ENCODE data around the gene TRPV3.
A peak's percentile ranks its signal among the peaks of the same experiment; 100 is the strongest.

Gene TRPV3

DNA sequence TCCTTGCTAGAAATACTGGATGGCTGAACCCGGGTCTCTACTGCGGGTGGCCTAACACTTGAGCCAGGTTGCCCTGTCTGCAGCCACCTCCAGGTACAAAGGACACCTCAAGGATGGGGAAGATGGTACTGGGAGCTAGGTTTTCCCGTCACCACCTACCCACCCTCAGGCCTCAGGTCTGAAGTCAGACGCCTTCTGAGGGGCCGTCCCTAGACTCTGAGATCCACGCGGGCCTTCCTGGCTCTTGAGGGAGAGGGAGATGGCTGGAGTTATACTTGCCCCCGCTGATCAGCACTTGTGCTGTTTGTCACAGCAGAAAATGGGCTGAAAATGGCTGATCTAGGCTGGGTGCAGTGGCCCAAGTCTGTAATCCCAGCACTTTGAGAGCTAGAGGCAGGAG, 10.6 kb downstream of the TRPV3 start:
- DNase-seq (ENCODE audit: low read depth in 2 of 2) = no peak

DNA sequence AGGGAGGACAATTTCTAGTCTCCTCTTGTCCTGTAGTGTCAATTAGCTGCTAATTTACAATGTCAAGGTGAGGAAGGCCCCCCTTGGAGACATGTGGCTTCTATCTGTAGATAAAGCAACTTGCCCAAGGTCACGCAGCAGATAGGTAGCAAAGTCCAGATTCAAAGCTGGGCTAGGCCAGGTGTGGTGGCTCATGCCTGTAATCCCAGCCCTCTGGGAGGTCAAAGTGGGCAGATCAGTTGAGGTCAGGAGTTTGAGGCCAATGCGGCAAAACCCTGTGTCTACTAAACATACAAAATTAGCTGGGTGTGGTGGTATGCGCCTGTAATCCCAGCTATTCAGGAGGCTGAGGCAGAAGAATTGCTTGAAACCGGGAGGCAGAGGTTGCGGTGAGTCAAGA, 11.1 kb downstream of the TRPV3 start:
- DNase-seq (ENCODE audit: low read depth in 2 of 2) = no peak

DNA sequence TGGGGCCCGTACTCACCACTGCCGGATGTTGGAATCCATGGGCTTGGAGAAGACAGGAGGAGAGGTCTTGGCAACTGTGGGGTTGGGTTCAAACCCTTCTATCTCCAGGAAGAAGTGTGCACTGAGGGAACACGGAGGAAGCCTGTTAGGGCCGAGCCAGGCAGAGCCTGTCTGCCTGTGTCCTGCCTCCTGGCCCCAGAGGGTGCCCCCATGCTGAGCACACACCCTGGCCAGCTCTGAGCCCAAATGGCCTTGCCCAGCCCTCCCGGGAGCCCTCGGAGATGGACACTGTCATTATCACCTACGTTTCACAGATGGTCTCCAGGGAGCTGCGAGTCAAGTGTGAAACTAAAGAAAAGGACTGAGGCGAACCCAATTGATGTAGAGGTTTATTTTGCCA, 12.5 kb downstream of the TRPV3 start:
- no peak for DNase-seq (ENCODE audit: low read depth in 2 of 2)

DNA sequence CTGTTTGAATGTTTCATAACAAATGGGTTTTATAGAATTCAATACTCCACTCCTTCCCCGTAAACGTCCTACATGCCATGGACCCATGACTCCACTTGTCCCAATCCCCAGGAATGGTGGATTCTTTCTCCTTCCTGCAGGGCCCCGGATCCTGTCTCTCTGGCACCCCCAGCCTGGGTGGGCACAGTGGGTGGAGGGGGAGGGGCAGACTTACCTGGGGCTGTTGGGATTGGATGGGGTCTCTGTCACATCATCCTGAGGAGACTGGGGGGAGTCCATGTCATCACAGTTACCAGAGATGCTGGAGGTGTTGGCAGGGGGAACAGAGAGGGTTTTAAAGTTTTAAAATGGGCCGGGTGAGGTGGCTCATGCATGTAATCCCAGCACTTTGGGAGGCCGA, 13.2 kb downstream of the TRPV3 start:
- DNase-seq (ENCODE audit: low read depth in 2 of 2) = no peak

DNA sequence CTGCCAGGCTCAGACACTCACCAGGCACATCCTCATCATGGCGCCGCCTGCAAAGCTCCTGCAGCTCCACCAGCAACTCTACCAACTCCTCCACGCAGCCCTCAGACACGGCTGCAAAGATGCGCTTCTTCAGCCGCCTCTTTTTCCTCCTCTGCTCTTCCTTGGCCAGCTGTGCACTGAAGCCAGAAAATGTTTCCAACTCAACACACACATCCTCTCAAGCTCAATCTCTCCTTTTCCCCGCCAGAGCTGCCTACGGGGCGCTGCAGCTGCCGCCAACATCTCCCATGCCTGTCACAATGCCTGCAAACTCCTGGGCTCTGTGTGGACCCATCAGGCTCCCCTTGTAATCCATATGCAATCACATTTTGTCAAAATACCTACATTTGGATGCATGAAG, 14.2 kb downstream of the TRPV3 start:
- no peak for DNase-seq (ENCODE audit: low read depth in 2 of 2)

DNA sequence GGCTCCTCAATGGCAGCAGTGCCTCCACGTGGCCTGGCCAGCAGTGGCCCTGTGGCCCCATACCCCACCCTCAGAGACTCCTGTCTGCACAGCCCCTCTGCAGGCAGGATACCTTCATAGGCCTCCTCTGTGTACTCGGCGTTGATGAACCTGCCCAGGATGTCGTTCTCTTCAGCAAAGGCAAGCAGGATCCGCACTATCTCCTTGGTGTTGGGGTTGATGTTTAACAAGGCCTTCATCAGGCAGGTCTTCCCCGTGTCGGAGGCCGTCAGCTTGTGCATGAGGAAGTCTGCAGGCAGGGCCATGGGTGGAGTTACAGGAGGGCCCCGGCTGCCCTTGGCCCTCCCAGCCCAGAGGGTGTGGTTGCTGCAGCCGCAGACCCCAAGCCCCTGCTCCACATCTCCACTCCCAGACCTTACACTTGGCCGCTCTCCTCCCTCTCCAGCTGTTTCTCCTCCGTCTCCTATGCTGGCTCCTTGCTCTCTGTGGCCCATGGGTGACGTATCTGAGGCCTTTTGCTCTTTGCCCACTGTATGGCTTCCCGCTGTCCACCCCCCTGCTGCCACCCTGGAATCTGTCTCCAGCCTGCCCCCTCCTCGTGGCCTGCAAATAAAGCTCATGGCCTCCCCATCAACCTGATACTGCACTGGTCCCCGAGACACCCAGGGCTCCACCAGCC, 15.1 kb downstream of the TRPV3 start:
- DNase-seq (ENCODE audit: low read depth in 2 of 2) = no peak

DNA sequence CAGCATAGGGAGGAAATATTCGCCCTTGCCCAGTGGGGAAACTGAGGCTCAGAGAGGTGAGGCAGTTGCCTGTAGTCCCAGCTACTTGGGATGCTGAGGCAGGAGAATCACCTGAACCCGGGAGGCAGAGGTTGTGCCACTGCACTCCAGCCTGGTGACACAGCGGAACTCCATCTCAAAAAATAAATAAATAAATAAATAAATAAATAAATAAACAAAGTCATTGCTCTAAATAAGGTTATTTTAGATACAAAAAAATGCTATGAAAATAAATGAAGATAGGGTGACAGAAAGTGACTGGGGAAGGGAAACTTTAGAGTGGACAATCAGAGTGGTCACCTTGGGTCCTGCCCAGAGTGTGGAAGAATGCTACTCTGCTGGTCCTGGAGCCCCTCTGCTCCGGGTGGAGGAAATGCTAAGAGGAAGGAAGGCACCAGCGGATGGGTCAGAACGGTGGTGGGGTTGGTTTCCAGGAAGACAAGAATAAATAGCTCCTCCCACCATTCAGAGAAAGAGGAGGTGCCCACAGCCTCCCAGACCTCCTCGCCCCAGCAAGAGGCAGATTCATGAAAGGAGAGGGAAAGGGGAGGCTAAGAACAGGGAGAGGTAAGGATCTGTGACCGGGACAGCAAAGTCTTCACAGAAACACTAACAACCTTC, 17.6 kb downstream of the TRPV3 start:
- no peak for DNase-seq (ENCODE audit: low read depth in 2 of 2)

DNA sequence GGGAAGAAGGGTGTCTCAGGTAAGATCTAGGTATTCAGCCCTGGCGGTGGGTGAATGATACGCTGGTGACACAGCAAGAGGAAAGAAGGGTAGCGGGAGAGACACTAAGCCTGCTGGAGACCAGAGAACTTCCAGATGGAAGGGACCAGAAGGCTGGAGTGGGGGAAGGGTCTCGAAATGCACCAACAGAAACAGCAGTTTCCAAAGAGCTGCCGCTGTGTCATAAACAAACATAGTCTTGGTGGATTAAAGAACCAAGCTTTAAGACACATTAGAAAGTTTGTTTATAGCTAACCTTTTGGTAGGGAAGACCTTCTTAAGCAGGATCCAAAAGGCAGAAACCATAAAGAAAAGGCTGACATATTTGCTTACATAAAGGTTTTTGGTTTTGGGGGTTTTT, 20.9 kb downstream of the TRPV3 start:
- no peak for DNase-seq (ENCODE audit: low read depth in 2 of 2)

DNA sequence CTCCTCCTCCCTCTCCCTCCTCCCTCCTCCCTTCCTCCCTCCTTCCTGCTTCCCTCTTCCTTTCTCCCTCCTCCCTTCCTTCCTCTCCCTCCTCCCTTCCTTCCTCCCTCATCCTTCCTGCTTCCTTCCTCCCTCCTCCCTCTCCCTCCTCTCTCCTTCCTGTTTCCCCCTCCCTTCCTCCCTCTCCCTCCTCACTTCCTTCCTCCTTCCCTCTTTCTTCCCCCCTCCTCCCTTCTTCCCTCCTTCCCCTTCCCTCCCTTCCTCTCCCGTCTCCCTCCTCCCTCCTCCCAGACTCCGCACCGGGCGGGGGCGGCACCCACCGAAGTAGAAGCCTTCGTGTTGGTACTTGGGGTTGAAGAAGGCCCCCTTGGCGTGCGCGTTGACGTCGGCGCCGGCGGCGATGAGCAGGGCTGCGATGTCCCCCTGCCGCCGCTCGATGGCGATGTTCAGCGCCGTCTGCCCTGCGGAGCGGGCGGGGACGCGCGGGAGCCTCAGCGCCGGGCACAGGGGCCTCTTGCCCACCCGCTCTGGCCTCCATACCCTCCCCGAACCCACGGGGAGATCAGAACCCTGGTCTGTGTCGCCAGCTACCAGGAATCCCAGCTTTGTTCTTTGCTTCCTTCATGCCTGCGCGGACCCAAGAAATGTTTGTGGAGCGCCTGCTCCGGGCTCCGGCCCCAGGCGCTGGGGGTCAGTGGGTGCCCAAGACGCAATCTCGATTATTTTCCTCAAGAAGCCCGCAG, 22.2 kb downstream of the TRPV3 start:
- peak in 1 of 2 donors; percentile 36 for DNase-seq (ENCODE audit: low read depth in 2 of 2)

DNA sequence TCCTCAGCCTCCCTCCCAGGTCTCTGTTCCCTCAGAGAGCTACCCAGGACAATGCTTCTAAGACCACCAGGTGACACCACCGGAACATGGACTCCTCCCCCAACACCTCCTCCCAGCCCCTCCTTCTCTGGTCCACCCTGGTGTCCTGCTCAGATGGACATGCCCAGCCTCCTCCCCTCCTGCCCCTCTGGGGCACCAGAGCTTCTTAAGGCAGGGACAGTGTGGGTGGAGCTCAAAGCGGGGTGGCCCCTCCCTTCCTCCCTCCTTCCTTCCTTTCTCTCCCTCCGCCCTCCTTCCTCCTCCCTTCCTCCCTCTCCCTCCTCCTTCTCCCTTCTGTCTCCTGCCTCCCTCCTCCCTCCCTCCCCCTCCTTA, 22.7 kb downstream of the TRPV3 start:
- no peak for DNase-seq (ENCODE audit: low read depth in 2 of 2)

DNA sequence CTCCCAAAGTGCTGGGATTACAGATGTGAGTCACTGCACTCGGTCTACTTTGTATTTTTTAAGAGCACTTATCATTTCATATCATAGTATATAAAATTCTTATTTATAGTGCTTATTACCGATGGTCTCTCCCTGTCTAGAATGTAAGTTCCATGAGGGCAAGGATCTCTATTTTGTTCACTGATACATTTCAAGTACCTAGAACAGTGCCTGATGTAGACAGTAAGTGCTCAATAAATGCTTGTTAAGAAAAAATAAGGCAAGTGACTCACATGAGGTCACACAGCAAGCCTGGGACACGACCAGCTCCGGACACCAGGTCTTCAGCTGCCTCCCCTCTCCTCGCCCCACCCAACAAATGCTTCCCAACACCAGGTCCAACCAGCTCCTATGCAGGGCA, 23.9 kb downstream of the TRPV3 start:
- DNase-seq (ENCODE audit: low read depth in 2 of 2) = no peak

DNA sequence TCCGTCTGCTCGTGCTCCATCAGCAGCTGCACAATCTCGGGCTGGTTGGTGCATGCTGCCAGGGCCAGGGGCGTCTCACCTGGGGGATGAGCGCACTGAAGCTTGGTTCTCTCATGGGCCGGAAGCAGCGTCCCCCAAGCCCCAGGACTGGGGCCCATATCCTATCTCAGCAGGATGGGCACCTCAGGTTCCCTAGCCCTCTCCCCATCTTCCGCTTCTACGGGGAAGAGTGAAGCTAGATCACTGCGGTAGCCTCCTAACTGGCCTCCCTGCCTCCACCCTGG, 24.8 kb downstream of the TRPV3 start:
- no peak for DNase-seq (ENCODE audit: low read depth in 2 of 2)

DNA sequence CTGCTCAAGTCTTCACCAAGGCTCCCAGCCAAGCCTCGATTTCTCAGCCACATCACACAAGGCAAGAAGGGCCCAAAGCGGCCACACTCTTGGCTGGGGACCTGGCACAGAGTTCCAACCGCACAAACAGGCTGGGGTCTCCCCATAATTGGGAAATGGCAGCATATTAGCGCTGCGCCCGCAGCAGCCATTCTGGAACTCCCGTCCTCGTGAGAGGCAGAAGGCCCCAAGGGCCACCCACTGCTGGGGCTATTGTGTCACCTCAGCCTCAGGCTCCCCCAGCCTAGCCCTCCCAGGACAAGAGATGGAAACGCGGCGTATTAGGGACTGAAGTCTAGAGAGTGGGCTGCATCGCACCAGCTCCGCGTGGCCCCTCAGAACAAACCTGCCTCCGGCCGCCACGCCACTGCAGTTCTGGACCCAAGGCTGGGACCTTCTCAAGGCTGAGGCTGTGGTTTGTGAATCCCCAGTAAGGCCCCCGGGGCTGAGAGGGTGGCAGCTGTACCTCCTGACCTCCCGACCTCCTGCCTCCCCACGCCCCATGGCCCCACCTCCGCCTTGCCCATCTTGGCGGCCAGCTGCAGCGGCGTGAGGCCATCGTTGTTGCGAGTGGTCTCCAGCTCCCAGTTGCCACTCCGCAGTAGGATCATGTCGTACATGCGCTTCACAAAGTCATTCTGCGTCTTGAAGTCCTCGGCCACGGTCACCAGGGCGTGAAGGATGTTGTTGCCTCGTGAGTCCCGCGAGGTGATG, 25.3 kb downstream of the TRPV3 start:
- DNase-seq (ENCODE audit: low read depth in 2 of 2) = no peak

DNA sequence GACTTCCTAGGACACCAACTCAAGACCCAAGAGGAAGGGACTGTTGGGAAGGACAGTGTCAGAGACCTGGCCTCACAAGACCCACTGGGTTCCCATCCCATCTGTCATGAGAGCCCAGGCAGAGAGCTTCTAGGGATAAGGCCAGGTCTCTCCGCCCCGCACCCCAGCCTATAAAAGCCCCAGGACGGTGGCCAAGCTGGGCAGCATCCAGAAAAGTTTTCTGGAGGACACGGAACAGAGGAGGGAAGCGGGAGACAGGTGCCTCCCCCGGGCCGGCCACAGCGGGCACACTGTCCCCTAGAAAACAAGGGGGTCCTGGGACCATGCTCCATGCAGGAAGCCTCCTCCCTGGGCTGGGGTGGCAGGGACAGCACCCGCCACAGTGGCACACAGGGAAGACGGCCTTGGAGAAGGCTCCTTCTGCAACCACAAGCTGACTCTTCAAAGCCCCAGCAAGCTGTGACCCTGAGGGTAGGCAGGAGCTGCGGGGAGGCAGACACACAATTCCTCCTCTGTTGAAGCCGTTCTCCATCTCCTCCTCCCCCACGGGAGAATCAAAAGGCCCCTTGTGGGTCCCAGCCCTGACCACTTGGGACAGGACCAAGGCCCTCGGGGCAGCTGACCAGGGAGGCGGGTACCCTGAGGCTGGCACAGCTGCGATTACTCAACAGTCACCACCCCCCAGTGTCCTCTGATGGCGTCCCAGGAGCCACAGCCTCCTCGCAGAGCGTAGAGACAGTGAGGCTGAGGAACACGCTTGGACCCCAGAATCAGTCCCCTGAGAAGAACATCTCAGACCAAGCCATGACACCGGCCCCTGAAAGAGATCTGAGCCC, 26.1 kb downstream of the TRPV3 start:
- no peak for DNase-seq (ENCODE audit: low read depth in 2 of 2)

DNA sequence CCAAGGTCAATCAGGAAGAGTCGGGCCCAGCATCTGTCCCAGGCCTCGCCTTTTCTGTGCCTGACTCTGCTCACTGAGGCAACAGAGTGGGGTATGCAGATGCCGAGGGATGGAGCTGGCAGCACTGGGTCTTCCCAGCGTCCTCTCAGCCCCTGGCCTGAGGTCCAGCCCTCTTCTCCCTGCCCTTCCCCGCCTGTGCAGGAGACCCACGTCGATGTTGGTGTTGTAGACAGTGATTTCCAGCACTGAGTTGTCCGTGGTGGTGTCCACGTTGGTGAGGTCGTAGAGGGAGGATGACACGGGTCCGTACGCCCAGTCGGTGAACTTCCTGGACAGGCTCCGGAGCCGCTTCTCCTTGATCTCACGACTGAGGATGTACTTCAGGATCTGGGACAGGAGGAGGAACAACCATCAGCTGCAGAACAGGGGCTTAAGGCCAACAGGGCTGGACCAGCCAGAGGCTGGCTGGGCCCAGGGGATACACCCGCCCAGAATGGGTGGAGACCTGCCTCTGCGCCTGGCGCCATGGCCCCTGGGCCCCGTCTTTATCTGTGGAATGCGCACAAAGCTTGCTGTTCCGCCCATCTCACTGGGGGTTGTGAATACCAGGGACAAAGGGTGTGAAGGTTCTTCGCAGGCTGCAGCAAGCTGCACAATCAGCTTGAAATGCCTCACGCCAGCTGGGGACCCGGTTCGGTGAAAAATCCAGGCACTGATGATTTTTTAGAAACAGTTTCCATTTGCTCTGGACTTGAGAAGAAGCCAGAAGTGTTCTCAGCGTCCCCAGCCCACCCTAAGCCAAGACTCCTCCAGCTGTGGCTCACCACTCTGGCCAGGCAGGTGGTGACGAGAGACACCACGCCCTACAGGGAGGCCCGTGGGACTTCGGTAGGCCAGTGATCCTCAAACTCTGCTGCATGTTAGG, 27.5 kb downstream of the TRPV3 start:
- no peak for DNase-seq (ENCODE audit: low read depth in 2 of 2)

DNA sequence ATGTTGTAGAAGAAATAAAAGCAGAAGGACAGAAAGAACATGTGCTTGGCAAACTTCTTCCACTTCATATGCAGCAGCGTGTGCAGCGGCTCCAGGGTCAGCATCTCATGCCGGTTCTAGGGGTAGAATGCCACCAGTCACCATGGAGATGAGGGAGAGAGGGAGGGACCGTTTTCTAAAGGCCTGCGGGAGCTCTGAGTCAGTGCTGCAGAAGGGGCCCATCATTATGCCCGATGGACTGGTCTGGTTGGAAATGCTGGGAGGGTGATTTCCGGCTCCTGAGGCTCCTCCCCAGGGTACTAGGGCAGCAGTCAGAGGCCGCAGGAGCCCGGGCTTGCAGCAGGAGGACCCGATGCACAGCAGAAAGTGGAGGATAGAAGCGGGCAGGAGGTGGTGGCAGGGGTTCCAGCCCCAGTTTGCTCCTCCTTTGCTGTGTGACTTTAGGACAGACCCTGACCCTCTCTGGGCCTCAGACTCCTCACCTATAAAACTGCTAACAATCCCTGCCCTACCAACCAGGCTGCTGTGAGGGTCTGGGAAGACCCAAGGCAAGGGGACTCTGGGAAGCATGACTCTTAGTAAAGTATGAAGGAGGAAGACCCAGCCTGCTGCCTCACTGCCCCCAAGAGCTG, 28.6 kb downstream of the TRPV3 start:
- DNase-seq (ENCODE audit: low read depth in 2 of 2) = no peak

DNA sequence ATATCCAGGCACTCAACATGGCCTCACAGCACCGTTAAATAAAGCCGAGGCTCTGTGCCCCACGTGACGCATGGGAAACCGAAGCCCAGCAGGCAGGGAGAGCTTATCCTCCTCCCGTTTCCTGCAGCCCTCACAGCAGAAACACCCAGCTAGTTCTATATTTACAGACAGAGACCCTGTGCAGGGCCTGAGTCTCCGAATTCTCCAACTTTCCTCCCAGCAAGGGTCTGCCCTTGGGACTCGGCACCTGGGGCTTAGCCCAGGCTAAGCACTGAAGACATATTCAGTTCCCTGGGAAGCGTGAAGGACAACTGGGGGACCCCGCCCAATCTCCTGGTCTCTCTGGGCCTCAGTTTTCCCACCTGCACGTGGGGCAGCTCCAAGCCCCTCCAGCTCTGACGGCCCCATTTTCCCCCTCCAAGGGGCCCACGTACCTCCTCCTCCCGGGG, 29.2 kb downstream of the TRPV3 start:
- DNase-seq (ENCODE audit: low read depth in 2 of 2) = no peak

DNA sequence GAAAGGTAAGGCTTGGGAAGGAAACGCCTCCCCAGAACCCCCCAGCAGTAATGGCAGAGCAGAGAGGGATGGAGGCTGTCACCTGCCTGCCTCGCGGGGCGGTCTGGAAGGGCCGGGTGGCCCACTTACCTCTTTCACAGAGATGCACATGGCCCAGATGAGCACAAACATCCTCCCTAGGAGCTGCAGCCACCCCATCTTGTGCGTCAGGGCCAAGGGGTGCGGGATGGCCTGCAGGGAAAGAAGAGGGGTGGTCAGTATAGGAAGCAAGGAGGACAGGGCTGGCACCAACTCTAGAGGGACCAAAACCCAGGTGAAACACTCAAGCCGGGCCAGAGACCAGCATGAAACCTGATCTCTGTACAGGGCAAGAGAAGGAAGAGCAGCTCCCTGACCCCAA, 29.7 kb downstream of the TRPV3 start:
- DNase-seq (ENCODE audit: low read depth in 2 of 2) = no peak

DNA sequence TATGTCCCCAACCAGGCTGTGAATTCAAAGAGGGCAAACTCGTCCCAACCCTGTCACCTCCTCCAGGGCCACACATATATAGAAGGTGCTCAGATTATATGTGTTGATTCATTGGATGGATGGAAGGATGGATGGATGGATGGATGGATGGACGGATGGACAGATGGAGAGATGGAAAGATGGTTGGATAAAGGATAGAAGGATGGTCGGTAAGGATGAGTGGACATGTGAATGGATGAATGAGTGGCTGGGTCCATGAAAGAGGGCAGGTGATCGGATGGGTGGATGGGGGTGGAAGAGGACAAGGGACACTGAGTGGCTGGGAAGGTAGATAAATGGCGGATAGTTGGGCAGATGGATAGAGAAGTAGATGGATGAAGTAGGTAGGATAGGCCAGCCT, 30.1 kb downstream of the TRPV3 start:
- DNase-seq (ENCODE audit: low read depth in 2 of 2) = no peak

DNA sequence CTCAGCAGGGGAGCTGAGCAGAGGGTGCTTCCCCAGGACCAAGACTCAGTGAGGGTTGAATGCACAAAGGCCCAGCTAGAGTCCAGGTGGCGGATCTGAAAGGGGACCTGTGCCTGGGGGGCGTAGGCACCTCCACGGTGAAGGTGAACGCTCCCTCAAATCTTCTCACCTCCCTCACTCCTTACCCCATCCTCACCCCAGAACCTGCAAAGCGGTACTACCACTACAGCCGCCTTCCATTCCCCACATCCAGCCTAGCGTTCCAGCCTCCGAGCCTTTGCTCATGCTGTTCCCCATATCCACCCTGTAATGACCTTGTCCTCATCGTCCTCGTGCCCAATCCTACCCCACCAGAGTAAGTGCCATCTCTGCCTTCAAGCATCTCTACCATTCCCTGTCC, 30.6 kb downstream of the TRPV3 start:
- no peak for DNase-seq (ENCODE audit: low read depth in 2 of 2)
